Stimulated activated CD8-positive, alpha-beta memory T cell treated with anti-CD3 and anti-CD28 coated beads, Interleukin-12 subunit alpha, Interleukin-12 subunit beta, amount 100 ng/mL, for 24 hours (primary cell): ENCODE results near the gene SPAG16.

Experiments
- DNase-seq: peaks from one replicate; pipeline ENCODE4 v3.0.0-alpha.2; 2020; ENCODE audit errors: extremely low read depth

The SPAG16 gene

DNA sequence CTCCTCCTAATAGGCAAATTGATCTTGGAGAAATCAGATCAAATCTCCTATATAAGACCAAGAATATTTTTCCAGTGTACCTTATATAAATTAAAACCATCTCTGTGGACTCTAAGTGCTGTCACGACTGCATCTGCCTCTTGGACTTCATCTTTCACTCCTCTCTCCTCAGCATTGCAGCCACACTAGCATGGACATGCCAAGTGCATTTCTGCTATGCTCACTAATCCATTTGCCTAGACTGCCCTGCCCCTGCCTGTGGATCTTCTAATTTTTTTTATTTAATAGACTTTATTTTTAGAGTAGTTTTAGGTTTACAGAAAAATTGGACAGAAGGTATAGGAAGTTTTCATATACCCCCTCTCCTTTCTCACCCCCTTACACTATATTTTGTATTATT lies 979.9 kb downstream of the SPAG16 start:
- DNase-seq, result no peak

DNA sequence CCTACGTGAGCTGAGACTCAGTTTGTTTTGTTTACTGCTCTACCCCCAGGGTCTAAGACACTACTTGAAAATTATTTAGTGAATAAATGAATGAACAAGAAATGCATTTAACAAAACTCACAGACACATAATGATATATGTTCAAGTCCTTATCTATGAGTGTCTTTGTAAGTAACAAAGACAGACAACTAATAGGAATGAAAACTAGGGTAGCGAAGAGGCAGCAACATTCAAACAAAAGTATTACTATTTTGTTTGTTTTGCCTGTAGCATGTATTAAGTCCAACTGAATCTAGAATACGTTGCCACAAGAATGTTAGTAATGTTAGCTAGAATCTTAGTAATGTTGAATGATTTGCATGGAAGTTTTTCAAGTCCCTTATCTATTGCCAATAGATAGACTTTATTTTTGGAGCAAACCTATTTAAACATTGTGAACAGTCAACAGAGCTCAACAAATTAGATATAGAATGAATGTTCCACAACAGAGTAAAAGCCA lies 981.8 kb downstream of the SPAG16 start:
- DNase-seq, result no peak

DNA sequence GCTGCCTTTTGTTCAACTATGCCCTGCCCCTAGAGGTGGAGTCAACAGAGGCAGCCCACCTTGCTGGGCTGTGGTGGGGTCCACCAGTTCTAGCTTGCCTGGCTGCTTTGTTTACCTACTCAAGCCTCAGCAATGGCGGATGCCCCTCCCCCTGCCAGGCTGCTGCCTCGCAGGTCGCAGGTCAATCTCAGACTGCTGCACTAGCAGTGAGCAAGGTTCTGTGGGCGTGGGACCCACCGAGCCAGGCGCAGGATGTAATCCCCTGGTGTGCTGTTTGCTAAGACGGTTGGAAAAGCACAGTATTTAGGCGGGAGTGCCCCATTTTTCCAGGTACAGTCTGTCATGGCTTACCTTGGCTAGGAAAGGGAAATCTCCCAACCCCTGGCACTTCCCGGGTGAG lies 993.6 kb downstream of the SPAG16 start:
- DNase-seq, result no peak

DNA sequence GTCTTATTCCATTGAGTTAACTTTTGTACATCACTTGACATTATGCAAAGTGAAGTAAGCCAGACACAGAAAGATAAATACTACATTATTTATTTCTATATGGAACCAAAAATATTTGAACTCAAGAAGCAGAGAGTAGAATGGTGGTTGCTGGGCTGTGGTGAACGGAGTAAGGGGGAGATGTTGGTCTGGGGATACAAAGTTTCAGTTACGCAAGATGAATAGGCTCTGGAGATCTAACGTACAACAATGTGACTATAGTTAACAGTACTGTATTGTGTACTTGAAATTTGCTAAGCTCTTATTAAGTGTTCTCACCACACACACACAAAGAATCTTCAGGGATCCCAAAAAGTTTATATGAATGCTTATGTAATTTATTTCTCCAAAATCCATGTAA lies 1001.7 kb downstream of the SPAG16 start:
- DNase-seq, result no peak

DNA sequence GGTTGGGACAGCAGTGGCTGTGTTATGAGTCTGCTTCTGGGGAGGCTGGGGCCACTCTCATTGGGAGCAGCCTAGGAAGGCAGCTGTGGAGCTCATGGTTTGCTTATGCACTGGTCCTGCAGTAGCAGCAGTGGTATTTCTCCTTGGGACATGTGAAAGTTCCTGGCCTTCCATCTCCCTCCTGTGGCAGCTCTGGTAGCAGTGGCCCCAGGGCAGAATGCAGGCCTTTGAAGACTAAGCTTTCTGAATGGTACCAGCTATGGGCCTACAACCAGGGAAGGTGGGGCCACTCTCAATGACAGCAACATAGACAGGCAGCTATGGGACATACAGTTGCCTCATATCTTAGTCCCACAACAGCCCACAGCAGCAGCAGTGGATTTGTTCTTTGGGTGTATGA lies 1009.3 kb downstream of the SPAG16 start:
- DNase-seq, result no peak

DNA sequence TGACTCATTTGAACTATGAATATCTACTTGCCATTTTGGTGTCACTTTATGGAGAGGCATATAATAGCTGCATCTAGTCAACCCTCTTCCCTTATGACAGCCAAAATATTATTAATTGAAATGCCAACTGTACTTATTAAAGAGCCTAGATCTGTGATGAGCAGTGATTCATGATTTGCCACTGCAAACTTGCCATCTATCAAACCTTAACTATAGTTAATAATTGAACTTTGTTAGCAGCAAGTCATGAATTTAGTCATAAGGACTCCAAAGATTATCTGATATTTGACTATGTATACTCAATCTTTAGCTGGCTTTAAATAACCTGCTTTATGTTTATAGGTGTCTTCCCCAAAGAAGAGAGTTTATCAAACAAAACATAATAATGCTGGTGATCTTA lies 1010.2 kb downstream of the SPAG16 start:
- no peak for DNase-seq

DNA sequence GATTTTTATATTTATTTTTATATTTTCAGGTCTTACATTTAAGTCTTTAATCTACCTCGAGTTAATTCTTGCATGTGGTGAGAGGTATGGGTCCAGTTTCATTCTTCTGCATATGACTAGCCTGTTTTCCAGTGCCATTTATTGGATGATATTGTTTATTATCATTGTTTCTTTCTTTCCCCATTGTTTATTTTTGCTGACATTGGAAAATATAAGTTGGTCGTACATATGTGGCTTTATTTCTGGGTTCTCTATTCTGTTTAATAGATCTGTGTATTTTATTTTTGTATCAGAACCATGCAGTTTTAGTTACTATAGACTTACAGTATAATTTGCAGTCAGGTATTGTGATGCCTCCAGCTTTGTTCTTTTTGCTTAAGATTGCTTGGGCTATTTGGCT lies 1013.2 kb downstream of the SPAG16 start:
- no peak for DNase-seq

DNA sequence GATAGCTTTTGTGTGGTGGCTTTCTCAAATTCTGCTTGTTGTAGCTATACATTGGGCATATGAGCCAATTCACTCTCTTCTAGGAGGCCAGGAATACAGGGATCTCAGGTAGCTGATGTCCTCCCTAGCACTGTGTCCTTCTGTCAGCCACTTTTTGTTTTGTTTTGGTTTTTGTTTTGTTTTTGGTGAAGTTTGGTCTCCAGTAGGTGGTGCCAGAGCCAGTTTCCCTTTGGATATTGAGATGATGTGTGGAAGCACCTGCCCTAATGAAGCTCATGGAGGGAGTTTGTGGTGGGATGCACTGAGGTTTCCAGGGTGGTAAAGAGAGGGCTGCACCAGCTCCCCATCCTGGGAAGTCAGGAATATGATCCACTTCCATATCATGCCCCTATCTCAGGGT lies 1026.1 kb downstream of the SPAG16 start:
- no peak for DNase-seq

DNA sequence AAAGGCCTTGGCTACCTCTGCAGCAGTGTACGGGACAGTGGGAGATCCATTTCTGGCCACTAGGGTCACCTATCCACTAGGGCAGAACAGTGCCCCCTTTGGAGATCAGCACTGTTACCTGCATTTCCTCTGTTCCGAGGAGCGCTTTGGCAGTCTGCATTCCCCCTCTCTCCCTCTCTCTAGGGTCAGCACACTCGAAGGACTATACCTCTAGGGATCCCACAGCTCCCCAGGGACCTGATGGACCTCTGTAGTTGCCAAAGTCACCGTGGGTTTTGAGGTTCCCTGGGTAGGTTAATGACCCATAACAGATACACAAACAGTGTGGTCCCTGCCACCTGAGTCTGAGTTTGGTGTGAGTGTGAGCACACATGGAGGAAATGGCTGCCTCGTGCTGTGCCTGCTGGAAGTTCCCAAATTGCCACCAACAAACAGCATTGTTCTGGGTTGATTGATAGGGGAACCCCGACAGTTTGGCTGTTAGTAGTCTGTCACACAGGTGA lies 1026.8 kb downstream of the SPAG16 start:
- no peak for DNase-seq

DNA sequence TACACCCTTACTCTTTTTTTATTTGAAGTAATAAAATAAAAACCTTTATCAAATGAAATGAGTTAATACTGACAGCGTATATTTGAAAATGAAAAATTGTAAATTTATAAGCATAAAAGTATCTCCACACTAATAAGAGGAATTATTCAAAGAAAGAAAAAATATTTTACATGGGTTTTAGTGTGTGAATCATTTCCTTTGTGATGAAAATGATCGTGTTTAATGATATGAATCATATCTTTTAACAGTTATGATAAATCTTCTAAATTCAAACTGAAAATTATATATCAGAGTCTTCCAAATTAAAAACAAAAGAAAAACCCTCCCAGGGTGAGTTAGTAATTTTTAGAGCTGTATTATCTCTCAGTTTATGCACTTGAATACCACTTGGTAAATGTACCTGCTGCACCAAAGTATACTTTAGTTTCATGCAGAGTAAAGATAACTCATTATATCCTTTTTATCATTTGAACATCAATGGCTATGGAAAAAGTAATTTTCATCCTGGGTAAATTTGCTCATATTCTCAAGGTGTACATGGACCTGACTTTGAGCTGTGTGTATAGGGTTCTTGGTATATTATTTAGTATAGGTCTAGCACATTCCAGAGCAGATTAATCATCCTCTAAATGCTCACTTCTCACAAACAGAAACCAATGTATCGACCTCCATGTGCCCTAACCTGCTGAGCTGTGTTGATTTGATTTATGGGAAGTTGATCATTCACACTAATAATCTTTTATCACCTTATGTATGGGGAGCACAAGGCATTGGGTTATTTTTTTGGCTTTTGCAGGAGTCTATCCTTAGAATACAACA lies 1027.9 kb downstream of the SPAG16 start:
- DNase-seq, result no peak

DNA sequence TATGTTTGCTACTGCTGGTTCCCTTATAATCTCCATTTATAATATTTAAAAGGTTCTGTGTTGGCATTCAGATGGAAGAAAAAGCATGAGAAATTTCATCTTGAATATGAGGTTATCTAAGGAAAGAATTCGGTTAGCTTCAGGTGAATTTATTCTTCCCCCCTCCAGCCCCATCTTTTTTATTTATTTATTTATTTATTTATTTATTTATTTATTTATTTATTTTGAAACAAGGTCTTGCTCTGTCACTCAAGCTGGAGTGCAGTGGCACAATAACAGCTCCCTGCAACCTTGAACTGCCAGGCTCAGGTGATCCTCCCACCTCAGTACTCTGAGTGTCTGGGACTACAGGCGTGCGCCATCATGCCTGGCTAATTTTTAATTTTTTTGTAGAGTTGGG lies 1031.1 kb downstream of the SPAG16 start:
- DNase-seq, result no peak

DNA sequence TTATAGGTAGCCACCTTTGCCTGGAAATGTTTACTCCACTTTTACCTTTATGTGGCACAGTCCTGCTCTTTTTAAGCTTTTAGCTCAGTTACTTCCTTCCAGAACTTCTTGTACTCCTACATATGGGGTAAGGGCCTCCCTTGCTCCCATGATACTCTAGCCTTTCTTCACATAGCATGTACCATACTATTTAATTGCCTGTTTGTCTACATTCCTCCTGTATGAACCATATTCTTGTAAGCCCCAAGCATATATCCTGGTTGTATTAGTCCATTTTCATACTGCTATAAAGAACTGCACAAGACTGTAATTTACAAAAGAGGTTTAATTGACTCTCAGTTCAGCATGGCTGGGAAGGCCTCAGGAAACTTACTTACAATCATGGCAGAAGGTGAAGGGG lies 1035.9 kb downstream of the SPAG16 start:
- no peak for DNase-seq

DNA sequence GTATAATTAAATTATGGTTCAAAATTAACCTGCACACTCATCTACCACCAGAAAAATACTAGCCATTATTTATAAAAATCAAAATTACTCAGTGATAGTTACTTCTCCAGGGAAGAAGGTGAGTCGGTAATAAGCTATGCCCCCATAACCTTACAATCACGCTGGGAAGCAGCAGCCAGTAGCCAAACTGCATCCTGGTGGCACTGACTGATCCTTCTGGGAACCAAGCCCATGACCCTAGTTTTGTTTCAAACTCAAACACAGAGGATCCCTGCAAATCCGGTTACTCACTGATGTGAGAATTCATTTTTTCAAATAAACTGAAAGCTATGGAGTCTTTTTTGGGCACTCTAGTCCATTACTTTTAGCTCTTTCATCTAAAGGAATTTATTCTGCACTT lies 1038.4 kb downstream of the SPAG16 start:
- no peak for DNase-seq

DNA sequence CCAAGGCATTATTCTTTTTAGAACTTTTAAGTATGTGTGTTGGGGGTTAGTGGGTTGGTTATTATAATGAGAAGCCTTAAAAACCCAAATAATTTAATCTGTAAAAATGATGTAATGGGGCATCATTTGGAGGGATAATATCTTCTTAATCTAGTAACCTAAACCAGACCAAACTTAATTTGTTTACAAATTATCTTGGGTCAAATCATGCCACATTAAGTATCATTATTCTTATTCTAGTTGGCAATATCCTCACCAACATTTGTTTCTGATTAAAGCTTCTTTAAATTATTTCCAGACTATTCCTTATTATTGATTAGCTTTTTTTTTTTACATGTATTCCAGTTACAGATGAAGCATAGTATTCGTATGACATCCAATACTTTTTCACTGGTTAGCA lies 1041.1 kb downstream of the SPAG16 start:
- no peak for DNase-seq

DNA sequence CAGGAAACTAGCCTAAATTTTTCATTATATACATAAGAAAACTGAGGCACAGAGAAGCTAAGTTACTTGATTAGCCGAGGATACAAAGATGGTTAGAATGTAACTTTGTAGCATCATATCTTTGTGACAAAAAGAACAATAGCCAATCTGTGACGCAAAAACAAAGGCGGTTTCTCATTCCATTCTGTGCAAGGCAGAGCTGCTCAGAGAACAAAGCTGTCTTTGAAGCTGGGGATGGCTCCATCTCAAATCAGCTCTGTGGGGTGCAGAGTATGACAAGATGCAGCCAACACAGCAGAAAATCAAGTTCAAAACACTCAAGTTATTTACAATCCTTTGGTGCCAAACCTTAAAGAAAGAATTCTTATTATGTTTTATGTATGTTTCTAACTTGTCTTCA lies 1044.7 kb downstream of the SPAG16 start:
- DNase-seq, result no peak

DNA sequence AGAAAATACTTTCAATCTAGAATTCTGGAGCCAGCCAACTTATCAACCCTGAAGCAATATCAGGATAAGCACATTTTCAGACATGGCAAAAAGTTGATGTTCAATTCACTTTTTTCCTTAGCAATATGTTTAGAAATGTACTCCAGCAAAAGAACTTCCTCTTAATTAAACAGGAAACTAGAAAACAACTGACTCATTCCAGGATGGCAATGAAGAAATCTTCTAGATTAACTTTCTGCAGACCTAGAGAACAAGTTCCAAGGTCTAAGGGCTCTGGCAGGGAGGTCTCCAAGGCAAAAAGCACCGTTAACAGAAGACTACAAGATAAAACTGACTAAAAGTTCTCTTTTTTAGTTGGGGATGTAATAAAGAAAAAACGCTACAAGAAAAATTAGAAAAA lies 1057.4 kb downstream of the SPAG16 start:
- no peak for DNase-seq

DNA sequence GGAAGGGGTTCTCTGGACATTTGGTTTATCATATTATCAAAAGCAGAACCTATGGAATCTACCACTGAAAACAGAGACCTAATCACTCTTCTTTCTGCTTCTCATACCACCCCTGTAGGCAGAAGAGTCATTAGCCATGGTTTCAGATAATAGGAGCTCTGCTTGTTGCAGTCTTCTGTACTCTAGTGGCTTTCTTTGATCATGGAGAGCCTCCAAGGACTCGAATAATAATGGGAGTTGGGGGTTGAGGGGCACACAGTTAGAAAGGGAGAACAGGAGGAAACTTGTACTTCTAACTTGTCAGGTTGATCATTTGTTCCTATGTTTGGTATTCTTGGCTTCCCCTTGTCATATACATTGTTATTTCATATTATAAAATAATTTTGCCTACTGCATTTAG lies 1074.2 kb downstream of the SPAG16 start:
- no peak for DNase-seq

DNA sequence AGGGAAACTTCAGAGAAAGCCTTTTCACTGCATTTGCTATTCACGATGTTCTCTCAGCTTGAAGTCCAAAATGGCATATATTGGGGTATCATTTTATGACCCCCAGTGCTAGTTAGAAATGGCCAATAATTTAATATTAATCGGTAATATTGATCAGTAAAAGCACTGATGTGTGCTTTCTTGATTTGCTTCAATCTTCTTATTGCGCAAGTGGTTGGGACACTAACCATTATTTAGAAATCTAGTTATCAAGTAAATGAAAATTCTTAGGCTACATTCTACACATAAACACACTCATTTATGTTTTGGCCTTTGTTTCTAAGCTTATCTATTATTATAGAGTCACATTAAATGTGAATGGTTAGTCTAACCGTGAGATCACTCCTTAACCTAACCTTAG lies 1076.9 kb downstream of the SPAG16 start:
- DNase-seq, result no peak

DNA sequence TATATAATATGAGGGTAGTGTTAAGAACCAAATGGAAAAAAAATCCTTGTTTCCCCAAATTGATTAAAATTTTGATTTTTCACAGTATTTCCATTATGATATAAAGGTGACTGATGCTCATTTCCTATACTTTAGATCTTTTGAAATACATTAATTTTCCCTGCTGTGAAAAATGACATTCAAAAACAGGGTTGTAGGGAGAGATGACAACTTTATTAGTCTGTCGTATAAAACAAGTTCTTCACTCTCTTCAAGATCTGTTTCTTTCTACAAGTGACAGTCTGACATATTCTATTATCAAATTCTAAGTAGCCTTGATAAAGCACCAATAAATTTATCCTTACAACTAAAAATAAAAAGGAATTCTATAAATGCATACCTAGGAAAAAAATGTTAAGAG lies 1081.3 kb downstream of the SPAG16 start:
- no peak for DNase-seq

DNA sequence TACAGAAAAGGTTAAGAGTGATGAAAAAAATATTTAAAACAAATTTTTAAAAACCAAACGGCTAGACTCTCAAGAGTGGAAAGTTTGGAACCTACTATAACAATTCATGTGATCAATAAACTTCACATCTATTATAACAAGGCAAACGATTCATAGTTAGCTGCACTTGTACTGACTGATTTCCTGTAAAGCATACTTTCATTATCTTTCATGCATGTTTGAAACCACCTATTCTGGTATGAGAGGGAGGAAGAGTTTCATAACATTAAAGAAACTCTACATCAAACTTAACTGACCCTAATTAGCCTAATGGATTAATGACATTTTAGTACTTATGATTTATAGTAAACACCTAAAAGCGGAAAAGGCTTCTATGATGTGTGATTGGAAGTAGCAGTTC lies 1082.9 kb downstream of the SPAG16 start:
- DNase-seq, result no peak

DNA sequence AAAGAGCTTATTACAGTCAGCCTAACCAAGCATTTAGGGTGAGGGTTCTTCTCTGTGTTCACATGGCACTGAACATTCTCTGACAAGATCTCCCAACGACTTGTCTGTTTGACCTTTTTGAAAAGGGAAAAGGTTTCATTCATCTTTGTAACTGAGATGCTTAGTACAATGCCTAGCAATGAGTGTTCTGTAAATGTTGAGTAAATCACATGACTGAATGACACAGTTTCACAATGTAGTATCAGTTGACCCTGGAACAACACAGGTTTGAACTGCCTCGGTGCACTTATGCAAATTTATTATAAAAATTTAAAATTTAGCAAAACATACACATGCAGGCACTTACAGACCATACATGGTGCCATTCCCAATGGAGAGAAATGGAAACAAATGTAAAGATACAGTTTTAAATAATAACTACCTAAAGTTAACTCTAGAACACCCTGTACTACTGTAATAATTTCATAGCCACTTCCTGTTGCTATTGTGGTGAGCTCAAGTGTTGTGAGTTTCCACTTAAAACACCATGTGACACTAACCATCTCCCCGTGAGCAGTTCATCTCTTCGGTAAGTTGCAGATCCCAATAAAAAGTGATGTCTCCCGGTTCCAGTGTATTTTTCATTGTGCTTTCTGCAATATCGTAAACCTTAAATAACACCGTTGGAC lies 1092.5 kb downstream of the SPAG16 start:
- no peak for DNase-seq

DNA sequence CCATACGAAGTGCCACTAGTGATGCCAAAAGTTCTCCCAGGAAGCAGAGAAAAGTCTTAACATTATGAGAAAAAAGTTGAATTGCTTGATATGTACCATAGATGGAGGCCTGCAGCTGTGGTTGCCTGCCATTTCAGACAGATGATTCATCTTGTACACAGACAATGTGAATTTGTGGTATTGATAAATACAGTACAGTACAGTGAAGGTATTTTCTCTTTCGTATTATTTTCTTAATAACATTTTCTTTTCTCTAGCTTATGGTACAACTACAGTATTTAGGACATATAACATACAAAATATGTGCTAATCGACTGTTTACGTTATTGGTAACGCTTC lies 1093.0 kb downstream of the SPAG16 start:
- DNase-seq, result no peak

DNA sequence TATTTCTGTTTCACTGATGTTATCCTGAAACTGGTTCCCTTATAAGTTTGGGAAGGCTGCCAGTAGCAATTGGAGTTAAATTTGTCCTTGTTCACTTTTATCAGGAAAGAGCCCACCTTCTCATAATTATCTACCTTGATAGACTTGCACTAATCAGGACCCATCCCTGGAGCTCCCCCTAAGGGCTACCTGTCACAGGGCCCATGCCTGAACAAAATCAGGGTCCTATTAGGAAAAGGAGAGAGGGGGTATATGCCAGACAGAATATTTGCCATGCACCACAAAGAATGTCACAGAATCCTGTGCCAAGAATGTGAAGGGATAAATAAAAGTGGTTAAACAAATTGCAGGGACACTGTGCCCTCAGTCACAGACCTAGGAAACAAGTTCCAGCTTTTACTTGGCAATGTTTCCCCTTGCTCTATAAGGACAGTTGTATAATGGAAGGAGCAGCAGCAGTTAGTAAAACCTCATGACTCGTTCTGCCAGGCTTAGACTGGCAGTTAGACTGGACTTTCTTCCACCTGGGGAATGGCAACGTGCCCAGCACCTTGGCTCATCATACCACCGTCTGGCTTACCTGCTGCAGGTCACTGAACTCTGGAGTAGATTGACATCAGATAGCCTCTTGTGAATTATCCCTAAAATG lies 1094.3 kb downstream of the SPAG16 start:
- no peak for DNase-seq
